GM10266 (cell line): Measurements from ENCODE around the gene UBE3D.
"Not testable (repeated sequence)": the region's sequence is repeated elsewhere in the genome, so short reads cannot be mapped to it uniquely, and the experiment has no call there.

ENCODE experiments used
- DNase-seq: peaks from one replicate; pipeline ENCODE4 v3.0.0; 2012; ENCODE audit errors: extremely low spot score
- TF ChIP-seq, protein P1 (sequence below): IDR thresholded peaks from 2 replicates; pipeline ENCODE4 v1.5.1; 2012; ENCODE audit warnings: mild to moderate bottlenecking, low read depth; ENCODE audit not compliant: control insufficient read depth, insufficient read depth; ENCODE audit errors: missing control alignments

The UBE3D gene

DNA sequence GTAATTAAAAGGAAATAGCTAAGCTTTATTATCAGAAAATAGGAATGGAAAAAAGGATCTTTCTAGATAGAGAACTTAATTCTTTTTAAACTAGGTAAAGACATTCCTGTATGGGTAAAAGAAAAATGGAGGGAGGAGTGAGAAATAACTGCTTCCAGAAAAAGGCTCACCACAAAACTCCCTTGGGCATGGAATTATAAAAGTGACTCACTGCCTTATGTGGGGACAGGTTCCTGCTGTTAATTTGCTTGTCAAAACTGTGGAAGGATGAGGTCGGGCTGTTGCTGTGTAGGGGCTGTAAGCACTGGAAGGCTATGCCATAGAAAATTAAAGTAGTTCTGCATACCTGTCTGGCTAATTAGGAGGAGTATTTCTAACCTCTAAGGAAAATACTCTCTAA lies 158.7 kb downstream of the UBE3D start:
- TF ChIP-seq, protein P1, sequence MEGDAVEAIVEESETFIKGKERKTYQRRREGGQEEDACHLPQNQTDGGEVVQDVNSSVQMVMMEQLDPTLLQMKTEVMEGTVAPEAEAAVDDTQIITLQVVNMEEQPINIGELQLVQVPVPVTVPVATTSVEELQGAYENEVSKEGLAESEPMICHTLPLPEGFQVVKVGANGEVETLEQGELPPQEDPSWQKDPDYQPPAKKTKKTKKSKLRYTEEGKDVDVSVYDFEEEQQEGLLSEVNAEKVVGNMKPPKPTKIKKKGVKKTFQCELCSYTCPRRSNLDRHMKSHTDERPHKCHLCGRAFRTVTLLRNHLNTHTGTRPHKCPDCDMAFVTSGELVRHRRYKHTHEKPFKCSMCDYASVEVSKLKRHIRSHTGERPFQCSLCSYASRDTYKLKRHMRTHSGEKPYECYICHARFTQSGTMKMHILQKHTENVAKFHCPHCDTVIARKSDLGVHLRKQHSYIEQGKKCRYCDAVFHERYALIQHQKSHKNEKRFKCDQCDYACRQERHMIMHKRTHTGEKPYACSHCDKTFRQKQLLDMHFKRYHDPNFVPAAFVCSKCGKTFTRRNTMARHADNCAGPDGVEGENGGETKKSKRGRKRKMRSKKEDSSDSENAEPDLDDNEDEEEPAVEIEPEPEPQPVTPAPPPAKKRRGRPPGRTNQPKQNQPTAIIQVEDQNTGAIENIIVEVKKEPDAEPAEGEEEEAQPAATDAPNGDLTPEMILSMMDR: no peak
- DNase-seq: no peak

- TF ChIP-seq, protein P1: no peak
- no peak for DNase-seq
These were observed 159.2 kb downstream of the UBE3D start for GRCh38 chr6:82906489-82906888.

- TF ChIP-seq, protein P1: no peak
- DNase-seq: no peak
These were observed 160.8 kb downstream of the UBE3D start for GRCh38 chr6:82904860-82905259.

DNA sequence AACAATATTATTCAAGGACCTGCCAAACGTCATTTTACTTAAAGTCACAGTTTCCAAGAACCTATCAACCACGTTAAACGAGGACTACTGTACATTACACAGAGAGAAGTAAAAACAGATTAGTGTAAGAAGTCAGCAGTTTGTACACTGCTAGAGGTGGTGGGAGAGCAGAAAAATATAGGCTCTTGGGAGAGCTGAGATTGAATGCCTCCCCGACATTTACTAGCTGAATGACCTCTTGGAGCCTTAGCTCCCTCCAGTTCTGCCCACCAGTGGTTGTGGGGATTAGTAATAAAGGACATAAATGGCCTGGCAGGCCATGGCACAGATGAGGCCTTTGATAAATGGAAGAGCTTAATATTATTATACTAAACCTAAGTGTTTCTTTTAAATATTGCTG lies 161.4 kb downstream of the UBE3D start:
- no peak for DNase-seq
- TF ChIP-seq, protein P1: no peak

DNA sequence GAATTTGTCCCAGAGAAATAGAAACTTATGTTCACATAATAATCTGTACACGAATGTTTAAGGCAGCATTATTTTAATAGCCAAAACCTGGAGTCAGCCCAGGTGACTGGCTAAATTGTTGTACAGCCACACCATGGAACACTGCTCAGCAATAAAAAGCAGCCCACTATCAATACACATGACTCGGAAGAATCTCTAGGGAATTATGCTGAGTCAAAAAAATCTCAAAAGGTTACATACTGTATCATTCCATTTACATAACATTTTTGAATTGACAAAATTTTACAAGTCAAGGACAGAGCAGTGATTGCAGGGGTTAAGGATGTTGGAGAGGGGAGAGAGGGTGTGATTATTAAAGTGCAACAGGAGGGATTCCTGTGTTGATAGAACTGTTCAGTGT lies 163.4 kb downstream of the UBE3D start:
- no peak for DNase-seq
- TF ChIP-seq, protein P1: no peak

DNA sequence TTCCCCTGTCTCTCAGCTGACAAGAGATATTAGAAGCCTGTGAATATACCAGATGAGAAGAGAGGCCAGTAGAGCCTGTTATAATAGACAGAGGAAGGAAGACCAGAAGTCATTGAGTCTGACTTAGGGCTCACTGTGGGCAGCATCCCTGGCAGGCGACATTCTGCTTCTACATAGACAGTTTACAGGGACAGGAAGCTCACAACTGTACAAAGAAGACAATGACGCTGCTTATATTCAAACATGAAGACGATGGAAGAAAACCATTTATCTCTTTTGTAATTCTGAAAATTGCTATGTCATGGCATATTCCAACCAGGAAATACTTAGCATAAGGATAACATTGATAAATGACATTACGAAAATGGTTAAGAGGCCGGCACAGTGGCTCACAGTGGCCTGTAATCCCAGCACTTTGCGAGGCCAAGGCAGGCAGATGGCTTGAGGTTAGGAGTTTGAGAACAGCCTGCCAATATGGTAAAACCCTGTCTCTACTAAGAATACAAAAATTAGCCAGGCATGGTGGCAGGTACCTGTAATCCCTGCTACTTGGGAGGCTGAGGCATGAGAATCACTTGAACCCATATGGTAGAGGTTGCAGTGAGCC lies 170.9 kb downstream of the UBE3D start:
- TF ChIP-seq, protein P1: no peak

DNA sequence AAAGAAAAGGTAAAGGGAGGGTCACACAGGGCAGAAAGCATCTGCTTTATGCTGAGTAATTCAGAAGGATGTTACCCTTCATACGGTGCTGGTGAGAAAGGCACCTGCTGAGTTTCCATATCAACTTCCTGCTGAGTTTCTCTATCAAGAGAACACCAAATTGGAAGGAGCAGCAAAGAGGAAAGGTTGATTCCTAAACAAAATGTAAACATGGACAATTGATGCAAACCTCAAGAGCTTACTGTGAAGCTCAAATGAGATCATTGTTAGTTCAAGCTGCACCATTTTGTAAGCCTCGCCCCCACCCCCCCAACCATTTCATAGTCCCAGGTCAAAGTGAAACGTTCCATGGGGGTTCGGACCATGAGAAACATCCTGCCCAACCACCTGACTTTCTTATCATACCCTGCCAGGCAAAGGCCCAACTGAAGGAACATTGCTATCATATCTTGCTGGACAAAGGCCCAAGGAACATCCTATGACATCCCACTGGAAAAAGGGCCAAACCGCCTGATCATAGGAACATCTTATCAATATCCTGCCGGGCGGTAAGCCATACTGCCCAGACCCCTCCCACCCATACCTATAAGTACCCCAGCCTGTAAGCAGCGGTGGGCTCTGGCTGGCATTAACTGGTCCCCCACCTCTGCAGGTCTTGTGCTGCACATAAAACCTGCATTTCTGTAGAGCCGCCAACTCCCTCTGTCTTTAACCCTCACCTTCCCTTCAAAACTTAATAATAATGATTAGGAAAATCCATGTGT lies 171.6 kb downstream of the UBE3D start:
- TF ChIP-seq, protein P1: no peak
- DNase-seq: no peak

More for the DNA sequence above, 170.9 kb downstream of the UBE3D start:
- no peak for DNase-seq

GRCh38 chr6:82891503-82891902 lies 174.1 kb downstream of the UBE3D start:
- not testable (repeated sequence) for DNase-seq
